GM18858 (cell line): ENCODE results near the gene EPX.

Source experiments
- ATAC-seq: cut with Tn5 transposase; IDR thresholded peaks from one replicate; pipeline ENCODE4 v1.9.1; 2021; ENCODE audit not compliant: unreplicated experiment

Gene EPX

GRCh38 chr17:58249270-58250133 is 57.0 kb downstream of the EPX start:
- ATAC-seq = no peak

GRCh38 chr17:58250344-58251011 is 58.0 kb downstream of the EPX start:
- no peak for ATAC-seq

GRCh38 chr17:58252141-58252540 is 59.6 kb downstream of the EPX start:
- ATAC-seq = no peak

GRCh38 chr17:58253082-58253481 is 60.6 kb downstream of the EPX start:
- no peak for ATAC-seq
